OCI-LY1 (cell line): ENCODE data around the gene ACOT4.
A peak's percentile ranks its signal among the peaks of the same experiment; 100 is the strongest.

ENCODE experiments used
- H2AFZ ChIP-seq: fragments of 200-600 bp; sonication (generic), shearing (Covaris generic); 2 replicates; pipeline ENCODE4 v1.6.0; 2014; ENCODE audit warnings: antibody characterized with exemption, mild to moderate bottlenecking, low read length
- H3F3A ChIP-seq: fragments of 200-600 bp; sonication (generic), shearing (Covaris generic); 2 replicates; pipeline ENCODE4 v1.6.0; 2014; ENCODE audit warnings: mild to moderate bottlenecking, antibody characterized with exemption, low read length, moderate library complexity; ENCODE audit not compliant: insufficient read depth
- H3K27ac ChIP-seq: fragments of 200-600 bp; sonication (generic); 2 replicates; pipeline ENCODE4 v1.5.1; 2014; ENCODE audit warnings: low read length, mixed run types, mild to moderate bottlenecking, low read depth; ENCODE audit not compliant: poor library complexity, severe bottlenecking
- H3K27me3 ChIP-seq: fragments of 200-600 bp; sonication (generic); 2 replicates; pipeline ENCODE4 v1.6.0; 2014; ENCODE audit warnings: antibody characterized with exemption, mild to moderate bottlenecking, low read length, moderate library complexity; ENCODE audit not compliant: insufficient read depth
- H3K36me3 ChIP-seq: fragments of 200-600 bp; sonication (generic); 2 replicates; pipeline ENCODE4 v1.6.1; 2014; ENCODE audit warnings: mild to moderate bottlenecking, antibody characterized with exemption, low read length, moderate library complexity, mixed read lengths; ENCODE audit not compliant: insufficient read depth
- H3K4me1 ChIP-seq: fragments of 200-600 bp; sonication (generic); 2 replicates; pipeline ENCODE4 v1.5.1; 2014; ENCODE audit warnings: mild to moderate bottlenecking, low read length, moderate library complexity; ENCODE audit not compliant: insufficient read depth, severe bottlenecking
- H3K4me2 ChIP-seq: fragments of 200-600 bp; sonication (generic), shearing (Covaris generic); 2 replicates; pipeline ENCODE4 v1.6.1; 2014; ENCODE audit warnings: low read length
- H3K4me3 ChIP-seq: fragments of 200-600 bp; sonication (generic); 2 replicates; pipeline ENCODE4 v1.5.1; 2014; ENCODE audit warnings: low read length, low read depth, mild to moderate bottlenecking, mixed read lengths; ENCODE audit not compliant: poor library complexity, severe bottlenecking
- H3K79me2 ChIP-seq: fragments of 200-600 bp; shearing (Covaris generic); 2 replicates; pipeline ENCODE4 v1.6.1; 2016; ENCODE audit warnings: mixed run types, low read length, mixed read lengths; ENCODE audit not compliant: insufficient read depth
- H3K9ac ChIP-seq: fragments of 200-600 bp; sonication (generic), shearing (Covaris generic); 2 replicates; pipeline ENCODE4 v1.6.1; 2014; ENCODE audit warnings: mild to moderate bottlenecking, low read length, mixed read lengths
- H3K9me2 ChIP-seq: fragments of 200-600 bp; sonication (generic), shearing (Covaris generic); 2 replicates; pipeline ENCODE4 v1.6.1; 2014; ENCODE audit warnings: low read depth, mild to moderate bottlenecking, low read length, mixed read lengths
- H3K9me3 ChIP-seq: fragments of 200-600 bp; shearing (Covaris generic); 2 replicates; pipeline ENCODE4 v1.6.1; 2014; ENCODE audit warnings: low read length, mixed read lengths
- H4K20me1 ChIP-seq: fragments of 200-600 bp; sonication (generic), shearing (Covaris generic); 2 replicates; pipeline ENCODE4 v1.6.0; 2016; ENCODE audit warnings: mild to moderate bottlenecking, low read length; ENCODE audit not compliant: insufficient read depth
- EZH2 ChIP-seq: fragments of 200-600 bp; sonication (generic), shearing (Covaris generic); IDR thresholded peaks from 2 replicates; pipeline ENCODE4 v1.8.0; 2017; ENCODE audit warnings: borderline replicate concordance, mixed run types, mild to moderate bottlenecking, antibody characterized with exemption, low read length, moderate library complexity, mixed read lengths
- TF ChIP-seq, protein P1 (sequence below): fragments of 200-600 bp; sonication (generic), shearing (Covaris generic); IDR thresholded peaks from 2 replicates; pipeline ENCODE4 v1.5.1; 2017; ENCODE audit warnings: mild to moderate bottlenecking, antibody characterized with exemption, low read length, moderate library complexity, mixed read lengths

ACOT4 gene

DNA sequence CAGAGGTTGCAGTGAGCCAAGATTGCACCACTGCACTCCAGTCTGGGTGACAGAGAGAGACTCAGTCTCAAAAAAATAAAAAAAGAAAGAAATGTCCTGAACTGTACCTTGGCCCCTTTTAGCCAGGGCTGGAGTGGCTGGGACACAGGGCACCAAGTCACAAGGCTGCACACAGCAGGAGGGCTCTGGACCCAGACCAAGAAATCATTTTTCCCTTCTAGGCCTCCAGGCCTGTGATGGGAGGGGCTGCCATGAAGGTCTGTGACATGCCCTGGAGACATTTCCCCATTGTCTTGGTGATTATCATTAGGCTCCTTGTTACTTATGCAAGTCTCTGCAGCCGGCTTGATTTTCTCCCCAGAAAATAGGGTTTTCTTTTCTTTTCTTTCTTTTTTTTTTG is 15.6 kb downstream of the ACOT4 start:
- Histone ChIP-seq H3K27me3 (peaks cover 22% of the 10 kb centered on the region; the same call in 1 of the 2 replicates), H3K9me3 (peaks cover 7% of the 10 kb centered on the region; the same call in 1 of the 2 replicates), H3K79me2 (no peaks in the 10 kb centered on the region), H3F3A (no peaks in the 10 kb centered on the region), H2AFZ (no peak overlapping the region), H3K36me3 (no peaks in the 10 kb centered on the region; the same call in 1 of the 2 replicates), H4K20me1 (no peaks in the 10 kb centered on the region), H3K4me3 (no peak overlapping the region), H3K27ac (no peak overlapping the region), H3K9me2 (no peaks in the 10 kb centered on the region), H3K4me1 (peaks cover 2% of the 10 kb centered on the region), H3K9ac (no peak overlapping the region), H3K4me2 (no peak overlapping the region)
- no peak for TF ChIP-seq EZH2
- TF ChIP-seq, protein P1, sequence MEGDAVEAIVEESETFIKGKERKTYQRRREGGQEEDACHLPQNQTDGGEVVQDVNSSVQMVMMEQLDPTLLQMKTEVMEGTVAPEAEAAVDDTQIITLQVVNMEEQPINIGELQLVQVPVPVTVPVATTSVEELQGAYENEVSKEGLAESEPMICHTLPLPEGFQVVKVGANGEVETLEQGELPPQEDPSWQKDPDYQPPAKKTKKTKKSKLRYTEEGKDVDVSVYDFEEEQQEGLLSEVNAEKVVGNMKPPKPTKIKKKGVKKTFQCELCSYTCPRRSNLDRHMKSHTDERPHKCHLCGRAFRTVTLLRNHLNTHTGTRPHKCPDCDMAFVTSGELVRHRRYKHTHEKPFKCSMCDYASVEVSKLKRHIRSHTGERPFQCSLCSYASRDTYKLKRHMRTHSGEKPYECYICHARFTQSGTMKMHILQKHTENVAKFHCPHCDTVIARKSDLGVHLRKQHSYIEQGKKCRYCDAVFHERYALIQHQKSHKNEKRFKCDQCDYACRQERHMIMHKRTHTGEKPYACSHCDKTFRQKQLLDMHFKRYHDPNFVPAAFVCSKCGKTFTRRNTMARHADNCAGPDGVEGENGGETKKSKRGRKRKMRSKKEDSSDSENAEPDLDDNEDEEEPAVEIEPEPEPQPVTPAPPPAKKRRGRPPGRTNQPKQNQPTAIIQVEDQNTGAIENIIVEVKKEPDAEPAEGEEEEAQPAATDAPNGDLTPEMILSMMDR: no peak

- Histone ChIP-seq H3K9ac (no peak overlapping the region), H3K79me2 (no peaks in the 10 kb centered on the region), H3K36me3 (no peaks in the 10 kb centered on the region; the same call in 1 of the 2 replicates), H3K4me1 (peaks cover 10% of the 10 kb centered on the region), H3K4me2 (no peak overlapping the region), H3K27ac (no peak overlapping the region), H3K27me3 (peaks cover 22% of the 10 kb centered on the region; the same call in 1 of the 2 replicates), H3K4me3 (no peak overlapping the region), H3K9me3 (0 out of 2 replicates have a peak, but pooled peaks cover 3% of the 10 kb centered on the region), H3K9me2 (no peaks in the 10 kb centered on the region), H3F3A (no peaks in the 10 kb centered on the region), H4K20me1 (no peaks in the 10 kb centered on the region), H2AFZ (no peak overlapping the region)
- no peak for TF ChIP-seq EZH2
- TF ChIP-seq, protein P1: no peak
These were observed 19.0 kb downstream of the ACOT4 start for GRCh38 chr14:73610687-73611086.

DNA sequence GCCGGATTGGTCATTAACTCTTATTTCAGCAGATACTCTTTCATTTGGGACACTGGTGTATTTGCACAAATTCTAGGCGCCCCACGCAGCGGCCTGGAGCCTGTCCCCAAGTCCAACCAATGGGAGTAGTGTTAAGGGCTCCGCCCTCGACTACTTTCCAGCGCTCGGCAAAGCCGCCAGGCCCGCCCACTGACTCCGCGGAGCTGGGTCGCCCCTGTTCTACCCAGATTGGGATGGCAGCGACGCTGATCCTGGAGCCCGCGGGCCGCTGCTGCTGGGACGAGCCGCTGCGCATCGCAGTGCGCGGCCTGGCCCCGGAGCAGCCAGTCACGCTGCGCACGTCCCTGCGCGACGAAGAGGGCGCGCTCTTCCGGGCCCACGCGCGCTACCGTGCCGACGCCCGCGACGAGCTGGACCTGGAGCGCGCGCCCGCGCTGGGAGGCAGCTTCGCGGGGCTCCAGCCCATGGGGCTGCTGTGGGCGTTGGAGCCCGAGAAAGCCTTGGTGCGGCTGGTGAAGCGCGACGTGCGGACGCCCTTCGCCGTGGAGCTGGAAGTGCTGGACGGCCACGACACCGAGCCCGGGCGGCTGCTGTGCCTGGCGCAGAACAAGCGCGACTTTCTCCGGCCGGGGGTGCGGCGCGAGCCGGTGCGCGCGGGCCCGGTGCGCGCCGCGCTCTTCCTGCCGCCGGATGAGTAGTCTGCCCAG is 20.8 kb downstream of the ACOT4 start, which contains the start of gene ACOT6:
Gene ACOT6, plus strand, starts transcription at position 179 of the 707 bp plus-strand sequence. Its CDS starts 55 bp downstream, at position 234.
- H3K27ac ChIP-seq: no peak within 1 kb of the TSS
- H3K36me3 ChIP-seq: no peaks in the 10 kb centered on the region
- peaks cover 16% of the 10 kb centered on the region; the same call in 1 of the 2 replicates for H3K27me3 ChIP-seq
- no peaks in the 10 kb centered on the region for H3K79me2 ChIP-seq
- no peak for TF ChIP-seq EZH2
- TF ChIP-seq, protein P1: no peak
- H4K20me1 ChIP-seq: no peaks in the 10 kb centered on the region
- H3K9me3 ChIP-seq: no peaks in the 10 kb centered on the region
- H2AFZ ChIP-seq: no peak within 1 kb of the TSS
- peak within 1 kb of the TSS; percentile 40; the same call in 1 of the 2 replicates for H3K9ac ChIP-seq
- peak within 1 kb of the TSS; percentile 76 for H3K4me2 ChIP-seq
- no peaks in the 10 kb centered on the region for H3F3A ChIP-seq
- H3K4me1 ChIP-seq: peaks cover 10% of the 10 kb centered on the region
- H3K9me2 ChIP-seq: no peaks in the 10 kb centered on the region
- peak within 1 kb of the TSS; percentile 66 for H3K4me3 ChIP-seq
